A549 (cell line): Measurements from ENCODE around the gene MSN. TPM values are rescaled to one million over a fixed set of nuclear protein-coding genes. Genes with fewer than 3 reads are reported as not detected.
"Not testable (repeated sequence)": the region's sequence is repeated elsewhere in the genome, so short reads cannot be mapped to it uniquely, and the experiment has no call there.

Experiments
- ATAC-seq, 2 experiments: fragments of 200-7000 bp in 1 of 2; fragments of >200 bp in 1 of 2; cut with Nextera tagmentation in 1 of 2; cut with Tn5 transposase in 1 of 2; 3 replicates each; pipeline versions ENCODE4 v1.8.0 to v1.9.1; 2018 to 2020; ENCODE audit warnings: mild to moderate bottlenecking in 1 of 2, moderate library complexity in 1 of 2
- CTCF ChIA-PET: fragments of 300-600 bp; sonication (Branson Sonifier 250); formaldehyde crosslinking; extraction: SDS; loops from one replicate; lab custom pipeline; 2021; ENCODE audit warnings: antibody characterized with exemption, inconsistent platforms; lab: Yijun Ruan, JAX
- POLR2A ChIA-PET: fragments of 350-600 bp; formaldehyde crosslinking; extraction: SDS; loops from one replicate; lab custom pipeline; 2021; ENCODE audit warnings: antibody characterized with exemption, inconsistent platforms; lab: Yijun Ruan, JAX
- DNase-seq, 2 experiments: peaks; one replicate each; pipeline versions ENCODE4 v3.0.0 to v3.0.0-alpha.2; 2011 to 2016; ENCODE audit warnings: low read depth in 1 of 2, low spot score in 1 of 2
- FAIRE-seq: peaks from 2 replicates; lab custom pipeline; 2011; peaks lifted over from hg19 to GRCh38; lab: Jason Lieb, UNC
- H3K27ac ChIP-seq, 2 experiments: fragments of >200 bp; sonication (Bioruptor Twin); formaldehyde crosslinking; 3 replicates each; pipeline ENCODE4 v1.5.1; 2016 to 2017
- H3K4me1 ChIP-seq: fragments of >200 bp; sonication (Bioruptor Twin); formaldehyde crosslinking; 3 replicates; pipeline ENCODE4 v1.6.1; 2016
- H3K4me2 ChIP-seq: fragments of >200 bp; sonication (Bioruptor Twin); formaldehyde crosslinking; 3 replicates; pipeline ENCODE4 v1.6.1; 2016
- H3K4me3 ChIP-seq: fragments of >200 bp; sonication (Bioruptor Twin); formaldehyde crosslinking; 3 replicates; pipeline ENCODE4 v1.5.1; 2016
- H3K9me3 ChIP-seq: fragments of >200 bp; sonication (Bioruptor Twin); formaldehyde crosslinking; 3 replicates; pipeline ENCODE4 v1.6.1; 2016
- ATOH8 ChIP-seq: fragments of 250-450 bp; sonication (Bioruptor Pico); IDR thresholded peaks from 2 replicates; pipeline ENCODE4 v1.5.0; 2020; ENCODE audit warnings: low read depth, mild to moderate bottlenecking, moderate library complexity
- E2F6 ChIP-seq: IDR thresholded peaks from 2 replicates; pipeline ENCODE4 v1.6.1; 2012; ENCODE audit warnings: low read depth, borderline replicate concordance
- EHMT2 ChIP-seq: fragments of 200-600 bp; sonication (generic); IDR thresholded peaks from 2 replicates; pipeline ENCODE4 v1.6.1; 2016; ENCODE audit warnings: antibody characterized with exemption, low read depth, mild to moderate bottlenecking, moderate library complexity
- ELK1 ChIP-seq: fragments of 150-350 bp; IDR thresholded peaks from 2 replicates; pipeline ENCODE4 v1.6.1; 2014; ENCODE audit warnings: low read depth, mild to moderate bottlenecking, low read length
- GATA3 ChIP-seq: IDR thresholded peaks from 2 replicates; pipeline ENCODE4 v1.6.1; 2012; ENCODE audit warnings: borderline replicate concordance
- JUN ChIP-seq, 2 experiments: fragments of >200 bp; sonication (Bioruptor Twin); formaldehyde crosslinking; IDR thresholded peaks; 2 replicates in 1 of 2; 3 replicates in 1 of 2; pipeline ENCODE4 v1.6.1; 2016 to 2017
- PBX3 ChIP-seq: IDR thresholded peaks from 2 replicates; pipeline ENCODE4 v1.6.1; 2012
- PHF8 ChIP-seq: fragments of 200-600 bp; sonication (generic); IDR thresholded peaks from 2 replicates; pipeline ENCODE4 v1.6.1; 2016; ENCODE audit warnings: low read depth, mild to moderate bottlenecking, antibody characterized with exemption, moderate library complexity, borderline replicate concordance
- POLR2A ChIP-seq: IDR thresholded peaks from 2 replicates; pipeline ENCODE4 v1.6.1; 2012; ENCODE audit warnings: mild to moderate bottlenecking, low read length
- RCOR1 ChIP-seq: fragments of 150-350 bp; IDR thresholded peaks from 2 replicates; pipeline ENCODE4 v1.6.1; 2014; ENCODE audit warnings: antibody characterized with exemption, low read length, low read depth
- TFCP2L1 ChIP-seq: fragments of 250-450 bp; sonication (Bioruptor Pico); IDR thresholded peaks from 2 replicates; pipeline ENCODE4 v1.5.0; 2021; ENCODE audit warnings: mild to moderate bottlenecking
- USF2 ChIP-seq: fragments of 450-650 bp; IDR thresholded peaks from 2 replicates; pipeline ENCODE4 v1.6.1; 2014; ENCODE audit warnings: antibody characterized with exemption
- WGBS: methylation state at CpG from one replicate; pipeline ENCODE4 v1.1.6; 2017; ENCODE audit errors: missing lambda C conversion rate; 5-methylcytosine and 5-hydroxymethylcytosine counted together
- polyA minus RNA-seq: library from RNA; depleted of rRNA, polyadenylated mRNA; stranded (reverse); fragments of >200 nt; gene quantifications from 2 replicates; pipeline ENCODE4 v1.2.3, GENCODE V29; 2011; rRNA and poly(A)+ RNA removed
- polyA plus RNA-seq, 4 experiments: library from polyadenylated mRNA; depleted of rRNA in 3 of 4; stranded (reverse); fragments of >200 nt; fragmentation: RNase III in 1 of 4; extraction: RNeasy Plus Mini Kit Qiagen cat#74134 plus additional on column Dnase treatment in 1 of 4; gene quantifications; 2 replicates in 3 of 4; 3 replicates in 1 of 4; pipeline ENCODE4 v1.2.3, GENCODE V29; 2011 to 2017

MSN gene
- polyA plus RNA-seq (2011; rRNA removed) (269 and 286 TPM in 2 replicates), polyA plus RNA-seq (2017; fragmentation: RNase III; extraction: RNeasy Plus Mini Kit Qiagen cat#74134 plus additional on column Dnase treatment) (250 to 289 TPM (median 285 TPM) in 3 replicates), polyA minus RNA-seq (271 and 285 TPM in 2 replicates)
- 133 and 148 TPM in 2 replicates for polyA plus RNA-seq (2012; cell fraction: cytosol; rRNA removed)
- 203 and 261 TPM in 2 replicates for polyA plus RNA-seq (2012; cell fraction: nucleus; rRNA removed)

GRCh38 chrX:65667503-65668376 is at the start of gene MSN:
MSN (plus strand) TSS chrX:65667654; CDS start chrX:65667842, 188 bp downstream.
- ATAC-seq = peak; percentile 88 to 92
- POLR2A ChIA-PET = interaction anchor here (0.6 to 2.7 kb wide), 7 partner anchors 8 to 72 kb away, joined by 4 to 31 read pairs (median 5); no protein-coding TSS in a partner anchor
- peak; percentile 87 for FAIRE-seq
- H3K4me1 ChIP-seq = peaks cover 38% of the 10 kb centered on the region
- 4% methylated on average over 9 of the region's 56 CpGs for WGBS
- CTCF ChIA-PET = interaction anchor here (0.8 to 1.7 kb wide), 5 partner anchors 8 to 89 kb away, joined by 3 to 6 read pairs (median 3); no protein-coding TSS in a partner anchor
- H3K4me3 ChIP-seq = peak within 1 kb of the TSS; percentile 73
- H3K9me3 ChIP-seq = no peaks in the 10 kb centered on the region
- peak within 1 kb of the TSS; percentile 89 to 99 for H3K27ac ChIP-seq
- no peak for TF ChIP-seq E2F6
- peak; percentile 79 for TF ChIP-seq POLR2A
- TF ChIP-seq JUN (IDR thresholded peaks at IDR 0.05) = peak in 1 of 2 experiments; percentile 47; a peak in 2 of 5 replicates
- TF ChIP-seq PHF8 = peak; percentile 40
- peak within 1 kb of the TSS; percentile 94 for H3K4me2 ChIP-seq
- peak; percentile 36 to 76 for DNase-seq

- ATAC-seq, H3K27ac ChIP-seq, POLR2A ChIA-PET, DNase-seq, FAIRE-seq, CTCF ChIA-PET, H3K4me2 ChIP-seq, H3K4me3 ChIP-seq, H3K4me1 ChIP-seq: not testable (repeated sequence)
- 79% methylated on average over 21 of the region's 33 CpGs for WGBS
- H3K9me3 ChIP-seq = peaks cover 10% of the 10 kb centered on the region; the same call in 1 of the 3 replicates
These were observed 47.3 kb upstream of the MSN start for GRCh38 chrX:65620096-65620705.

- WGBS = 54% methylated on average over 3 of the region's 3 CpGs
- H3K27ac ChIP-seq = no peak overlapping the region
- H3K9me3 ChIP-seq = no peaks in the 10 kb centered on the region
- H3K4me1 ChIP-seq = peaks cover 4% of the 10 kb centered on the region
- DNase-seq = no peak
- no peak overlapping the region for H3K4me3 ChIP-seq
- TF ChIP-seq ELK1 (no peak), PBX3 (no peak), TFCP2L1 (CRISPR knock-in tag) (no peak), RCOR1 (no peak), USF2 (no peak), ATOH8 (CRISPR knock-in tag) (no peak), EHMT2 (no peak), GATA3 (no peak)
- H3K4me2 ChIP-seq = no peak overlapping the region
- CTCF ChIA-PET = no interaction called here
- no peak for FAIRE-seq
- no peak for ATAC-seq
- POLR2A ChIA-PET = no interaction called here
These were observed 36.7 kb upstream of the MSN start for GRCh38 chrX:65630771-65631170.
